GM20000 (cell line): ENCODE measurements around the gene VAPA.
"Not testable (repeated sequence)": the region's sequence is repeated elsewhere in the genome, so short reads cannot be mapped to it uniquely, and the experiment has no call there.

Experiments used
- DNase-seq: peaks from one replicate; pipeline ENCODE4 v3.0.0; 2012; ENCODE audit warnings: low spot score
- CTCF ChIP-seq: IDR thresholded peaks from 2 replicates; pipeline ENCODE4 v1.5.1; 2012; ENCODE audit warnings: mild to moderate bottlenecking, control low read depth; ENCODE audit errors: extremely low read depth, missing control alignments

VAPA gene

DNA sequence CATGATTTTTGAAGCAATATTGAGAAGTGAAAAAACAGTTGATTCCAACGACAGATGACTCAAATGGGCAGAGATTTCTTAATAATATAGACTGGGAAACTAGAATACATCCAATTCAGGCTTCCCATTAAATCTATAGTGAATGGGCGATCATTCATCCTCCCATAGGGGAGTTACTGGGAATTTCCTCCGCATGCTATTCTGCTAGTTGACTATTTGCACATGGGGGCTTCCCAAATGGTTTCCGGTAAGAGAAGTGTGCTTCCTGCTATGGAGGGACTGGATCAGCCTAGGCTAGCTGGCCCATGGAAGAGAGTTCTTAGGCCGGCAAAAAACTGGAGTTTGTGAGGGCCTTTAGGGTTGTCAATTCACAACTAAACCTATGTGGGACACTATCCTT, 2.6 kb upstream of the VAPA start:
- TF ChIP-seq CTCF = no peak
- DNase-seq = no peak

DNA sequence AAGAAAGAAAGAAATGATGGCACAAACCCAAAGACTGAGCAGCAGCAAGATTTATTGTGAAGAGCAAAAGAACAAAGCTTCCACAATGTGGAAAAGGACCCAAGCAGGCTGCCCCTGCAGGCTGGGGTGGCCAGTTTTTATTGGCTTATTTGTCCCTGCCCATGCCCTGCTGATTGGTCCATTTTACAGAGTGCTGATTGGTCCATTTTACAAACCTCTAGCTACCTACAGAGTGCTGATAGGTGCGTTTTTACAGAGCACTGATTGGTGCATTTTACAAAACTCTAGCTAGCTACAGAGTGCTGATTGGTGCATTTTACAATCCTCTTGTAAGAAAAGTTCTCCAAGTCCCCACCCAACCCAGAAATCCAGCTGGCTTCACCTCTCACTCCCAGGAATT, 1.5 kb upstream of the VAPA start:
- not testable (repeated sequence) for DNase-seq

GRCh38 chr18:9913151-9913525, 678 bp upstream of the VAPA start:
- no peak for TF ChIP-seq CTCF
- no peak for DNase-seq

DNA sequence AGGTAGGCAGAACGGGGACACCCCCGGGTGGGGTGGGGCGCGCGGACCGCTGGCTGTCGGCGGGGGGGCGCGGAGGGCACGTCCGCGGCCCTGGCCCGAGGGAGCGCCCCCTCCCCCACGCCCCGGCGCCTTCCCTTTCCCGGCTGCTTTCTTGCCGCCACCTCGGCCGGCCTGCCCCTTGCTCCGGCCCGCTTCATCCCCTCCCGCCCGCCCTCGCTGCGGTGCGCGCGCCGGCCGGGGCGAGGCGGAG, 443 bp downstream of the VAPA start:
- DNase-seq = peak; percentile 85
- no peak for TF ChIP-seq CTCF

DNA sequence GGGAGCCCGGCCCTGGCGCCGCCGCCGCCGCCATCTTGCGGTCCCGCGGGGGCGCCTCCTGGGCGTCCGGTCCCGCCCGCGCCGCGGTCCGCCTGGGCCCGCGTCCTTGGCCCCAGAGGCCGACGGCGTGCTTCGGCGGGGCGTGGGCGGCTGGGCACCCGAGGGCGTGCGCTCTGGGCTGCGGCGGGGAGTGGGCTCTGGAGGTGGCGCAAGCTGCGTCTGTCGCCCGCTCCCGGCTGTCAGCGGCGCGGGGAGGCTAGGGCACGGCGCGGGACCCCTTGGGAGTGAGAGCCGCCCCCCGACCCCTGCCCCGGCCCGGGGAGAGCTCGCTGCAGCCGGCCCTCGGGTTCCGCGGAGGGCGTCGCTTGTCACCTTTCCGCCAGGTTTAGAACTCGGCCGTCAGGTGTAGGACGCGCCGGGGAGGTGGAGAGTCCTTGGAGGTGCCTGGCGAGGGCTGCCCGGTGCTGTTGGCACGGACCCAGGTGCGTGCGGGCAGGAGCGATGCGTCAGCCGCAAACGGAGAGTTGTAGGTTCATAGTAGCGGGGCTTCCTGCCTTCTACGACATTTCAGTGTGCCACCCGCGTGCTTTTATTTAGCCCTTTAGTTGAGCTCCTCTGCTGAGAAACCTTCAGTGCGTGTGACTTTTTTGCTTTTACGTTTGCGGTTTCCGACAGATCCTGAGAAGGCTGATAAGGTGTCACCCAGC, 921 bp downstream of the VAPA start:
- TF ChIP-seq CTCF = no peak
- peak; percentile 35 for DNase-seq

DNA sequence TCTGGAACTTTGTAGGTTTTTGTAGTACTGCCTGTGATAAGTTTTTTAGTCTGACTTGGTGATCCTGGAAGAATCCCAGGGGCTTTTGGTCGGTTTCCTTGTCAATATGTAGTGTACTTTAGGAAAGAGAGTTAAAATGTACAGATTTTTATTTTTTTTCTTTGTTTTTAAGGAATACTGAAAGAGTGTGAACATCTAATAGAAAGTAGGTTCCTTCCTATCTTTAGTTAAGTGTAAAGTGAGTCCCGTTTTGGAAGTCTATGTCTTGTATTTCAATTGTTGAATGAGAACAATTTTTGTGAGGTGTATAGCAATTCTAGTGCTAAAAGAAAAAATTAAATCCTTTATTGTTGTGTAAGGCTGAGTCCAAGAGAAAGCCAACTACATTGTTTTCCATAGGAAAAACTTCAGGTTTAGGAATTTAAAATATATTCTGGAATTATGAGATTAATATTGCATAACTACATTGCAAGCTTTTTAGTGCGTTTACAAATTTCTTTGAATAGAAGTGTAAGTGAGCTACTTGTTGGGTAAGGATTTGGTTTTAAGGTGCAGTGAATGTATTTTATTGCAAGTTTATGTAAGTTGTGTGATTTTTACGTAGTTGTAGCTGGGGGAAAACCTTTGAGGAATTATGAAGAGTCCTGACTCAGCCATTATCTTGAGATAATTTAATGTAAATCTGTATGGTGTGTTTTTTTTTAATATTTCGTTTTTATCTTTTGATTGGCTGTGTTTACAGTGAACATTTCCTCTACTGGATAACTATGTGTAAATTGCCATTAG, 1.7 kb downstream of the VAPA start:
- no peak for TF ChIP-seq CTCF
- no peak for DNase-seq

DNA sequence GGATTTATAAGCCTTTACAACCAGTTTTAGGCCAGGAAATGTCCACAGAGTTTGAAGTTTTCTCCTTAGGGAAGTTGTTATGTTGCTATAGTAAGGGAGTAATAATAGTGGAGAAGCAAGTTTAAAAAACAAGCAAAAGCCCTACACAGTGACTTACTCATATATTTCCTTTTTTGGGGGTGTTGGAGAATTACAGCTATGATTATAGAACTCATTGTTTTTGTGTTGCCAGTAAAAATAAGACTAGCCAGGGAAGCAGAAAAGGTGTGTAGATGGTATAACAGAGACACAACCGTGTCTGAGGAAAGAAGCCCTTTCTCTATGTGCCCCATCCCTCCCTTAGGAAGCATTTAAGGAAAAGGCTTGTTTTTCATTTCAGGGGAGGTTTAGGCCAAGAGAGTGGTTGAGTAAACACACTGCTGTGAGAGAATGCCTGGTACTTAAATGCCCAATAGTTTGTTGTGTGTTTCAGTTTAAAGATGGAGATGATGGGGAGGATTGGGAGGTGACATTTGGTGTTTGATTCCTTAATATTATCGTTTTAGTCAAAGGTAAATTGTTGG, 2.3 kb downstream of the VAPA start:
- no peak for TF ChIP-seq CTCF
- DNase-seq = no peak

DNA sequence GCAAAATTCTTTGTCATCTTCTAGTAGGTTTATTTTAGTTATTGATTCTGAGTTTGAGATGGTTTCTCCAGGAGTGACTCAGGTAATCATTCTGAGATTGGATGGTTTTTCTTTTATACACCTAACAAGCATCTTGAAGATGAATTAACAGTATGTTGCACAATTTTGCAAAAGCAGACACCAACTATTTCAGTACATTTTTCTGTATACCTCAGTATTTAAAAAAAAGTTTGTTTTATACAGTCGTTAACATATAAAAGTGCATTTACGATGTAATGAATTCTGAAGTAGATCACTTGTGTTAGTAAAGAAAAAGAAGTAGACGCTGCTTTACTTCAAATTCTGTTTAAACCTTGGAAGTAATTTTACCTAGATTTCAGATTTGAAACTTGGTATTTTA, 3.0 kb downstream of the VAPA start:
- no peak for DNase-seq
- no peak for TF ChIP-seq CTCF
